ENCODE results near the gene VMAC. TPM values are rescaled to one million over a fixed set of nuclear protein-coding genes. Genes with fewer than 3 reads are reported as not detected.

VMAC gene
- total RNA-seq, 6 experiments from 2014 or later: 1.7 to 3.9 (median 2.8) TPM

GRCh38 chr19:5864013-5864720, 40.5 kb upstream of the VMAC start:
- H3K9me3 ChIP-seq: no peaks in the 10 kb centered on the region
- ATAC-seq (no peak), DNase-seq (no peak)
- no peaks in the 10 kb centered on the region for H3K4me1 ChIP-seq
- TF ChIP-seq POLR2A (IDR thresholded peaks at IDR 0.05) (no peak), CTCF (IDR thresholded peaks at IDR 0.05) (no peak)
- H3K36me3 ChIP-seq: no peaks in the 10 kb centered on the region
- no peaks in the 10 kb centered on the region for H3K27me3 ChIP-seq
- no peak overlapping the region for H3K27ac ChIP-seq
- intact Hi-C loops (cut with DNase I): no loop called here
- WGBS (ENCODE audit: insufficient coverage, low coverage, low lambda C conversion rate, missing lambda C conversion rate): 64% methylated on average over 4 of the region's 9 CpGs
- no peak overlapping the region for H3K4me3 ChIP-seq

GRCh38 chr19:5864725-5865486, 39.8 kb upstream of the VMAC start:
- no peak for TF ChIP-seq POLR2A (IDR thresholded peaks at IDR 0.05)
- TF ChIP-seq CTCF (IDR thresholded peaks at IDR 0.05): peak in 1 of 4 donors; percentile 22
- Histone ChIP-seq H3K4me1 (peaks cover 0 to 5% (median 0%) of the 10 kb centered on the region in 4 donors), H3K36me3 (no peaks in the 10 kb centered on the region), H3K4me3 (no peak overlapping the region), H3K27ac (no peak overlapping the region), H3K27me3 (no peaks in the 10 kb centered on the region), H3K9me3 (no peaks in the 10 kb centered on the region)
- no peak for ATAC-seq
- DNase-seq: no peak
- 62% methylated on average over 2 of the region's 14 CpGs for WGBS (ENCODE audit: insufficient coverage, low coverage, low lambda C conversion rate, missing lambda C conversion rate)
- intact Hi-C loops (cut with DNase I): no loop called here

- ATAC-seq (no peak), DNase-seq (no peak)
- Histone ChIP-seq H3K27ac (no peak overlapping the region), H3K9me3 (no peaks in the 10 kb centered on the region), H3K4me3 (no peak overlapping the region), H3K4me1 (peaks cover 0 to 14% (median 3%) of the 10 kb centered on the region in 4 donors), H3K27me3 (no peaks in the 10 kb centered on the region), H3K36me3 (no peaks in the 10 kb centered on the region)
- TF ChIP-seq POLR2A (IDR thresholded peaks at IDR 0.05): no peak
- no peak for TF ChIP-seq CTCF (IDR thresholded peaks at IDR 0.05)
- no CpG with 5 or more reads among the region's 11 CpGs for WGBS (ENCODE audit: insufficient coverage, low coverage, low lambda C conversion rate, missing lambda C conversion rate)
- intact Hi-C loops (cut with DNase I): no loop called here
Observed at GRCh38 chr19:5865772-5866171, 38.9 kb upstream of the VMAC start.

- no peaks in the 10 kb centered on the region for H3K9me3 ChIP-seq
Observed at GRCh38 chr19:5867201-5868136, 37.2 kb upstream of the VMAC start.

More at GRCh38 chr19:5867201-5868136, 37.2 kb upstream of the VMAC start:
- H3K27me3 ChIP-seq: no peaks in the 10 kb centered on the region
- H3K4me3 ChIP-seq: no peak overlapping the region
- intact Hi-C loops (cut with DNase I): no loop called here
- H3K27ac ChIP-seq: no peak overlapping the region
- peaks cover 0 to 21% (median 7%) of the 10 kb centered on the region in 4 donors for H3K4me1 ChIP-seq
- no peaks in the 10 kb centered on the region for H3K36me3 ChIP-seq
- ATAC-seq (no peak), DNase-seq (no peak)
- TF ChIP-seq POLR2A (IDR thresholded peaks at IDR 0.05): no peak
- TF ChIP-seq CTCF (IDR thresholded peaks at IDR 0.05): no peak
- WGBS (ENCODE audit: insufficient coverage, low coverage, low lambda C conversion rate, missing lambda C conversion rate): 84% methylated on average over 11 of the region's 31 CpGs

All from right lobe of liver (tissue), 6 donors.